Measurements from ENCODE around the gene EXOC6B. TPM values are rescaled to one million over a fixed set of nuclear protein-coding genes. Genes with fewer than 3 reads are reported as not detected.

EXOC6B gene
- total RNA-seq, 2 experiments from 2014 or later = 6.8 to 7.6 TPM

DNA sequence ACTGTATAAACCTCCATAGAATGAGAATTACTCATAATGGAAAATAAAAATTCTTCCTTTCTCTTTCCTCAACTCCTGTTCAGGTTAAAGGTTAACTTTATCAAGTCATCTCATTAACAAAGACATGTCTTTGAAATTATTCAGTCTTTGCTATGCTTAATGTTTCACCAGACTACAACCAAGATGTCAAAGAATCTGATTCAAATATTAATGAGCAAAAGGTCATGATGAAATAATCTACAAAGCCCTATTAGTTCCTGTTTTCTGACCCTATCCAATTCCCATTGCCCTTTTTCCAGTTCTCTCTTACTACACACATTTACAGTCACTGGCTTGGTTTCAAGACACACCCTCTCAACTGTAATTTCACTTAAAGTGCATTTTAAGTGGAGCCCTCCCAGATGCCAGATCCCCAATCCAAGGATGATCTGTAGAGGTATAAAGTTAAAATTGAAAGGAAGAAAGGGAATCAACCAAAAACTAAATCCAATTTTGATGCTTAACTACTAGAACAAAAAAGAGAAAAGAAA, 431.2 kb downstream of the EXOC6B start:
- Mint-ChIP-seq H3K9me3 (peaks cover 19% of the 10 kb centered on the region), H3K4me3 (no peak overlapping the region), H3K4me1 (no peaks in the 10 kb centered on the region), H3K27me3 (no peaks in the 10 kb centered on the region), H3K27ac (no peak overlapping the region), H3K36me3 (peaks cover 14% of the 10 kb centered on the region)
- DNase-seq = no peak

DNA sequence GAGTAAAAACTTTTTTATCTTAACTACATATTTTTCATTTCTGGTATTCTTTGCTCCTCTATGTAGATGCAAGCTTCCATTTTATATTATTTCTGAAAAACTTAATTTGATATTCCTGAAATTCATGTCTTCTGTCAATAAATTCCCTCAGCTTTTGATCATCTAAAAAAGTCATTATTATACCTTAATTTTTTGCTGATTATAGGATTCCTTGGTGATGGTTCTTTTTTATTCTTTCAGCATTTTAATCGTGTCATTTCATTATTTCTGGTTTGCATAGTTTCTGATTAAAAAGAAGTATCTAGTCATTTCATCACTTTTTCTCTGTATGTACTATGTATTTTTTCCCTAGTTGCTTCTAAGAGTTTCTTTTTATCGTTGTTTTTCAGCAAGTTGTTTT, 436.4 kb downstream of the EXOC6B start:
- Mint-ChIP-seq H3K4me1 (no peaks in the 10 kb centered on the region), H3K36me3 (peaks cover 10% of the 10 kb centered on the region), H3K4me3 (no peak overlapping the region), H3K27me3 (no peaks in the 10 kb centered on the region), H3K9me3 (peaks cover 25% of the 10 kb centered on the region), H3K27ac (no peak overlapping the region)
- DNase-seq = no peak

DNA sequence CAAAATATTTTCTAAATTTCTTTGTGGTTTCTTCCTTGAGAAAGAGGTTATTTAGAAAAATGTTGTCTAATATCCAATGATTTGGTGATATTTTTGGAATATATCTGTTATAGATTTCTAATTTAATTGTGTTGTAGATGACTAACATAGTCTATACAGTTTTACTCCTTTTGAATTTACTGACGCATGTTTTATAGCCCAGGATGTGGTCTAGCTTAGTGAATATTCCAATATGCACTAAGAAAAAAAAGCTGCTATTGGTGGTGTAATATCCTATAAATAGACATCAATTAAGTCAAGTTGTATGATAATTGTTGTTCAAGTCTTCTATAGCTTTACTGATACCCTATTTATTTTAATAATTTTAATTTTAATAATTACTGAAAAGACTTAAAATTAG, 437.6 kb downstream of the EXOC6B start:
- no peak overlapping the region for H3K4me3 Mint-ChIP-seq
- DNase-seq = no peak
- no peaks in the 10 kb centered on the region for H3K4me1 Mint-ChIP-seq
- H3K27ac Mint-ChIP-seq = no peak overlapping the region
- peaks cover 14% of the 10 kb centered on the region for H3K36me3 Mint-ChIP-seq
- H3K27me3 Mint-ChIP-seq = no peaks in the 10 kb centered on the region
- H3K9me3 Mint-ChIP-seq = peaks cover 30% of the 10 kb centered on the region

DNA sequence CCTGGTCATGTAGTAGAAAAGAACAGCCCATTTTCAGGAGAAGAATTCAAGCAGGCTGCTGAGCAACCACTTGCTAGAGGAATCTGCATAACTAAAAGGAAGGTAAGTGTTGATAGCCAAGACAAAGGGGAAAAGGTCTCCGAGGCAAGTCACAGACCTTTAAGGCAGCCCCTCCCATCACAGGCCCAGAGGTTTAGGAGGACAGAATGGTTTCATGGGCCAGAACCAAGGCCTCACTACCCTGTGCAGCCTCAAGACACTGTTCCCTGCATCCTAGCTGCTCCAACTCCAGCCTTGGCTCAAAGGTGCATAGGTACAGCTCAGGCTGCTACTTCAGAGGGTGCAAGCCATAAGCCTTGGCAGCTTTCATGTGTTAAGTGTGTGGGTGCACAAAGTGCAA, 439.5 kb downstream of the EXOC6B start:
- Mint-ChIP-seq H3K27ac (no peak overlapping the region), H3K4me3 (no peak overlapping the region), H3K36me3 (peaks cover 11% of the 10 kb centered on the region), H3K9me3 (peaks cover 23% of the 10 kb centered on the region), H3K27me3 (no peaks in the 10 kb centered on the region), H3K4me1 (no peaks in the 10 kb centered on the region)
- DNase-seq = no peak

DNA sequence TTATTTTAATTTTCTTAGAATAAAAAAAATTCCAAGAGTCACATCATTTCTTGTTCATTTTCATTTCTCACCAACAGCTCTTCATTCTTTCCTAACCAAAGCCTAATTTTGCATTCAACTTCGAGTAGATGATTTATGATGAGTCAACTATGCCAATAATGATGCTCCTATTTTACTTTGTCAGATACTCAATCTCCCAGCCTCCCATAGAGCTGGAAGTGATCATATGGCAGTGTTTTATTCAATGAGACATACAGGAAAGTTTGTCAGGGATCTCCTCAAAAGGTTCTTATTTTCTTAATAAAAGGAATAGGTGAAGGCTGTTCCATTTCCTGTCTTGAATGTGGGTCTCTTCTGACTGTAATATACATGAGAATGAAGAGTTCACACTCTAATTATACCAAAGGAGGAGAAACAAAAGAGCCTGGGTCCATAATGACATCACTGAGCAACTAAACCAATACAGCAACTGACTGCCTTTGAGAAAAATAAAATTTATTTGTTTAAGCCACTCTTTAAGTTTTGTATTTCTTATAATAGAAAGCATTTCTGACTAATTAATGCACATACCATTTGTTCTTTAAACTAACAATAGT, 447.0 kb downstream of the EXOC6B start:
- Mint-ChIP-seq H3K36me3 (peaks cover 30% of the 10 kb centered on the region), H3K4me1 (no peaks in the 10 kb centered on the region), H3K9me3 (peaks cover 14% of the 10 kb centered on the region), H3K27me3 (no peaks in the 10 kb centered on the region), H3K27ac (no peak overlapping the region), H3K4me3 (no peak overlapping the region)
- DNase-seq = no peak

DNA sequence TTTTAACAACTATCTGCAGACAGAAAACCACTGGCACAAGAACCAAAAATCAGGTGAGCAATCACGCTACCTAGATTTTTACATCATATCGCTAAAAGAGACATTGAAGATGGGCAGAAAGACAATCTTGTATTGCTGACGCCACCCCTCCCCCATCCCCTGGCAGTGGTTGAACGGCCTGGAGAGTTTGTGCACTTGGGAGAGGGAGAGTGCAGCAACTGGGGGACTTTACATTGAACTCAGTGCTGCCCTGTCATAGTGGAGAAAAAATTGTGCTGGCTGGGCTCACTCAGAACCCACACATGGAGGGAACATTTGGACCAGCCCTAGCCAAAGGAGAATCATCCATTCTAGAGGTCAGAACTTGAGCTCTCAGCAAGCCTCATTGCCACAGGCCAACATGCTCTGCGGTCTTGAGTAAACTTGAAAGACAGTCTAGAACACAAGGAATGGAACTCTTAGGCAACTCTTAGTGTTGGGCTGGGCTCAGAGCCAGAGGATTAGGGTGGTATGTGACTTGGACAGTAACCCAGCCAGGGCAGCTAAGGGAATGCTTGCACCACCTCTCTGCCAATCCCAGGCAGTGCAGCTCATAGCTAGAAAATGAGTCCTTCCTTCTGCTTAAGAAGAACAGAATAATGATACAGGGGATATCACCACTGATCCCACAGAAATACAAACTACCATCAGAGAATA, 458.2 kb downstream of the EXOC6B start:
- H3K27me3 Mint-ChIP-seq = no peaks in the 10 kb centered on the region
- peaks cover 14% of the 10 kb centered on the region for H3K9me3 Mint-ChIP-seq
- no peak overlapping the region for H3K4me3 Mint-ChIP-seq
- H3K4me1 Mint-ChIP-seq = no peaks in the 10 kb centered on the region
- no peak for DNase-seq
- H3K27ac Mint-ChIP-seq = no peak overlapping the region
- peaks cover 35% of the 10 kb centered on the region for H3K36me3 Mint-ChIP-seq

DNA sequence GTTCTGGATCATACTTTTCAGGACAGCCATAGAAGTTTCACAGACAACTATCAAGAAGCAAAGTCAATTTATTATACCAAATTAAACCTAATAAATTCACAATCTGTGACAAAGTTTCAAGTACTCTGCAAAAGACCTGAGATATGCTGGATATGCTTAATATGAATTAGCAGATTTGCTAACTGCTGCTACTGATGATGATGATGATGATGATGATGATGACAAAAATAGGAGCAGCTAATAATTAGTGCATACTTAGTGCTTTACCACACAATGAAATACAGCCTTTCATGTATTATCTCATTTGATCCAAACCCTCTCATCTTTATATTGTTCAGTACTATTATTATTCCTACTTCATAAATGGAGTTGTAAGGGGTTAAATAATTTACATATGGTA, 462.4 kb downstream of the EXOC6B start:
- Mint-ChIP-seq H3K9me3 (no peaks in the 10 kb centered on the region), H3K27ac (no peak overlapping the region), H3K4me3 (no peak overlapping the region), H3K4me1 (no peaks in the 10 kb centered on the region), H3K36me3 (peaks cover 13% of the 10 kb centered on the region), H3K27me3 (no peaks in the 10 kb centered on the region)
- no peak for DNase-seq

DNA sequence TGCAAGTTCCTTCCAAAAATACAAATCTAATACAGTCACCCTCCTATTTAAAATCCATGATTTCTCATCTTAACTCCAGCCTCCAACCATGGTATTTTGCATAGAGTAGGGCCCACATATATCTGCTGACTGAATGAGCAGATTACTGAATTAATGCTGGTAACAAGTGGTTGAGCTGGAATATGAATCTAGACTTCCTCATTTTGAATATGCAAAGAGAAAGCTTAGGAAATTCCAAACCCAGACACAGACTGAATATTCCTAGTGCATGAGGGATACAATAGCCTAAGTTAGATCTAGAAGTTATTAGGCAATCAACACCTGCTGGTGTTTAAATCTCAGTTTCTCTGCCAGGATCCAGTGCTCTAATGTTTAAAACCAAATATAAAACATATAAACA, 463.1 kb downstream of the EXOC6B start:
- DNase-seq = no peak
- Mint-ChIP-seq H3K4me1 (no peaks in the 10 kb centered on the region), H3K27ac (no peak overlapping the region), H3K4me3 (no peak overlapping the region), H3K36me3 (peaks cover 11% of the 10 kb centered on the region), H3K9me3 (no peaks in the 10 kb centered on the region), H3K27me3 (no peaks in the 10 kb centered on the region)

DNA sequence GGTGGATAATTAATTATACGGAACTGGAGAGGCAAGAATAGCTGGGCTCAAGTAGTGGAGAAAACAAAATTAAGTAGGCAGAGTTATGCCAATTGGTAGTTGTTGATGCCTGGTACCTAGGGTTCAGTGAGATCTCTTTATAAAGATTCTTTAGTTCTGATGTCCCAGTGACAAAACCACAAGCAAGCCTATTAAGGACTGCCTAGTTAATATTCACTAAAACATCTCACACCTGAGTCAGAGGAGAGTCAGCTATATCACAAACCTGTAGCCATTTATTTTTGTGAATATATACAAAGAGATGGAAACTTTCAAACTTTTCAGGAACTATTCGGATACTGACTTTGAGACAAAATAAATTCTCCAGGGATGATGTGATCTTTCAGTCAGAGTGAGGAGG, 464.3 kb downstream of the EXOC6B start:
- Mint-ChIP-seq H3K27ac (no peak overlapping the region), H3K36me3 (peaks cover 12% of the 10 kb centered on the region), H3K27me3 (no peaks in the 10 kb centered on the region), H3K4me1 (no peaks in the 10 kb centered on the region), H3K4me3 (no peak overlapping the region), H3K9me3 (no peaks in the 10 kb centered on the region)
- no peak for DNase-seq

DNA sequence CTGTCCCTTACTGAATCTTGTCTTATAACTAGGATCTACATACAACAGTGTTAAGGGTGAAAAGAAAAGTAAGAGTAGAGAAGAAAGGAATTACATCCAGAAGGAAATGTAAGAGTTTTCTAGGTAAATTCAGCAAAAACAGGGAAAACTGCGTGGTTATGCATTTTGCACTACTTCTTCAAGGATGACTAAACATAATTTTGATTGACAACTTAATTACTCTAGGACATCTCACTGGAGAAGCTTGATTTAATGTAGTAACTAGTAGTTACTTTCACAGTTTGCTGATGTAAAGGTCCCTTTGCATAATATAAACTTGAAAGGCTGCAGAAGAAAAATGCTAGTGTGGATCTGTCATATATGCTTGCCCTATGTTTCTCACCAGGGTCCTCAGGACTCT, 464.8 kb downstream of the EXOC6B start:
- no peaks in the 10 kb centered on the region for H3K4me1 Mint-ChIP-seq
- H3K27me3 Mint-ChIP-seq = no peaks in the 10 kb centered on the region
- H3K36me3 Mint-ChIP-seq = peaks cover 12% of the 10 kb centered on the region

DNA sequence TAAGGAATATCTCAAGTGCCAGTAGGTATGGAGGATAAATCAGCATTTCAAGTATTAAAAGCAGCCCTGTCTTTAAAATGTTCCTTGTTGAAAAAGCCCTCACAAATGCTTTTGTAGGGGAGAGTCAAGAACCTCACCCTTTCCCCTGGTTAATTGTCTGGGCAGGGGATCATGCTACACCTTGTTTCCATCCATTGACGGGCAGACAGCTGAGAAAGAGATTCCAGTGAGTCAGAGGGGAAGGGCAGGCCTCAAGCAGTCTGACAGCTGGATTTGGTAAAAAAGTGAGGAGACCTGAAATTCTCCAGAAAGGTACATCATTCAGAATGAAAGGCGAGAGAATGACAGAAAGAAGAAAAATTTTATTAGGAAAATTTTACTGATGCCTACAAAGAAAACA, 475.0 kb downstream of the EXOC6B start:
- Mint-ChIP-seq H3K4me3 (no peak overlapping the region), H3K27me3 (no peaks in the 10 kb centered on the region), H3K9me3 (no peaks in the 10 kb centered on the region), H3K4me1 (no peaks in the 10 kb centered on the region), H3K27ac (no peak overlapping the region), H3K36me3 (peaks cover 10% of the 10 kb centered on the region)
- no peak for DNase-seq

More for the DNA sequence above, 464.8 kb downstream of the EXOC6B start:
- Mint-ChIP-seq H3K4me3 (no peak overlapping the region), H3K9me3 (no peaks in the 10 kb centered on the region), H3K27ac (no peak overlapping the region)
- DNase-seq = no peak

DNA sequence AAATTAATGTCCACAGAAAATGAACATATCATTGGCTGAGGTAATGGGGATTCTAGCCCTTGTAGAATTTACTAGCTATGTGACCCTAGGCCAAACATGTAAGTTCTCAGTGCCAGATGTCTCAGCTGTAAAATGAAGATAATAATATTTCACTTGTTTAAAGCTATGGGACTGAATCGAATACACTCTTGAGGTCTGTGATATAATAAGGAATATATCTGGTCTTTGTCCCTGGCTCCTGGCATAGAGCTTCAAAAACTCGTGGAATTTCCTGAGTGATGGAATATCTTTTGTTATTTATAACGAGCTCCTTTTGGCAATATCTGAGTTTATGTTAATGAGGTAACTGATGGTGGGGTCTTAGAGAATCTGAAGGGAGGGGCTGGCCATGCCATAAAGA, 476.8 kb downstream of the EXOC6B start:
- H3K4me1 Mint-ChIP-seq = no peaks in the 10 kb centered on the region

DNA sequence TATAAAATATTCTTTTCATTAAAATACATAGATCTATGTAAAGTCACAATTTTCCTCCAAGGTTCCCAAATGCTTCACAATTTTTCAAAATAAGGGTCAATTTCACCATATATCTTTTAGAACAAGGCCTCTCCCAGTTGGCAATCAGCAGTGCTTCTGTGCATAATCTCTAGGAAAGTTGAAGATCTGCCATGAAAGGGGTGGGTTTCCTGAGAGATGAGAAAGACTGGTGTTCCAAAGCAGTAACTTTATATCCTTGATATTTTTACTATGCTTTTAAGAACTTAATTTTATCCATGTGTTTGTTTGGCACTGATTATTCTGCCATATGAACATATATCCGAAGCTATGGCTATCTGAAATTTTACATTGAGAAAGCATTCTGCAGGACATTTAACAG, 478.8 kb downstream of the EXOC6B start:
- Mint-ChIP-seq H3K4me3 (no peak overlapping the region), H3K36me3 (peaks cover 22% of the 10 kb centered on the region), H3K27ac (no peak overlapping the region), H3K27me3 (no peaks in the 10 kb centered on the region), H3K9me3 (peaks cover 13% of the 10 kb centered on the region), H3K4me1 (no peaks in the 10 kb centered on the region)
- no peak for DNase-seq

More for the DNA sequence above, 476.8 kb downstream of the EXOC6B start:
- Mint-ChIP-seq H3K4me3 (no peak overlapping the region), H3K9me3 (peaks cover 11% of the 10 kb centered on the region), H3K27me3 (no peaks in the 10 kb centered on the region), H3K27ac (no peak overlapping the region), H3K36me3 (peaks cover 21% of the 10 kb centered on the region)
- DNase-seq = no peak

DNA sequence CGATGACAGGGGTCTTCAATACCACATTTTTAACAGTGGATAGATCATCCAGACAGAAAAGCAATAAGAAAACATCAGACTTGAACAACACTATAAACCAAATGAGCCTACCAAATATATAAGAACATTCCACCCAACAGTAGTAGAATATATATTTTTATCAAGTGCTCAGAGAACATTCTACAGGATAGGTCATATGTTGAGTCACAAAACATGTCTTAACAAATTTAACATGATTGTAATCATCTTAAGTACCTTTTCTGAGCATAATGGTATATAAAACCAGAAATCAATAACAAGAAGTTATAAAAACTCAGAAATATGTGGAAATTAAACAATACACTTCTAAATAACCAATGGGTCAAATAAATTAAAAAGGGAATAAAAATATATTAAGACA, 484.2 kb downstream of the EXOC6B start:
- H3K9me3 Mint-ChIP-seq = peaks cover 13% of the 10 kb centered on the region
- no peaks in the 10 kb centered on the region for H3K27me3 Mint-ChIP-seq
- H3K36me3 Mint-ChIP-seq = peaks cover 20% of the 10 kb centered on the region
- no peak overlapping the region for H3K4me3 Mint-ChIP-seq
- H3K4me1 Mint-ChIP-seq = no peaks in the 10 kb centered on the region
- no peak for DNase-seq
- no peak overlapping the region for H3K27ac Mint-ChIP-seq

DNA sequence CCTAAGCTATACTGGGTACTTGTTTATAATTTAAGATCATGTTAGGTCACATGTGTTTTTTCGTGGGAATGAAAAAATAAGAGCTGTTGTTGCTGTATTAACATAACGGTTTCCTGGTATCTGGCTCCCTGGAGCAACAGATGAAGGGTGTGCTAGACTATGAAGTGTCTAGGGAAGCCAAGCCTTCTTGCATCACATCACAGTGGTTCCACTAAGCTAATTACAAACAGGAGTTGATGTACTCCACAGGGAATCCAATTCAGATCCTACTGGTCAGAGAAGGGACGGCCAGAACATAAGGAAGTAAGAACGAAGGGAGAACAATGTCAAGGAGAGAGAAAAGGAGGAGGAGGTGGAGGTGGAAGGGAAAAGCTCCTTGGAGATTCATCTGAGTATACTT, 485.2 kb downstream of the EXOC6B start:
- H3K9me3 Mint-ChIP-seq = peaks cover 13% of the 10 kb centered on the region
- DNase-seq = no peak
- no peaks in the 10 kb centered on the region for H3K4me1 Mint-ChIP-seq

DNA sequence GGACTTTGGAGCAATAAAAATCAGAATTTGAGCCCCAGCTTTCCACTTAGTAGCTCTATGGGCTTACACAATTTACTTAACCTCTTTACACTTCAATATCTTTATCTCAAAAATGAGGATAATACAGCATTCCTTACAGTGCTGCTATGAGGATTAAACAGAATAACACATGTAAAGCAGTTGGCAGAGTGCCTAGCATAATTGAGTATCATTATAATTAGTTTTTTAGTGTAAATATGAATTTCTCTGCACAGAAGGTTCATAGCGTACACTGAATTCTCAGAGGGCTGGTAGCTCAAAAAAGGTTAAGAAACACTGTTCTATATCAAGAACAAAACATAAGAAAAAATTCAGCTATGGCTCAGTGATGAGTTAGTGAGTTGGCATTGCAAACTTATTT, 487.8 kb downstream of the EXOC6B start:
- no peak overlapping the region for H3K4me3 Mint-ChIP-seq
- H3K36me3 Mint-ChIP-seq = peaks cover 2% of the 10 kb centered on the region
- no peaks in the 10 kb centered on the region for H3K4me1 Mint-ChIP-seq
- DNase-seq = no peak
- H3K27ac Mint-ChIP-seq = no peak overlapping the region
- H3K27me3 Mint-ChIP-seq = no peaks in the 10 kb centered on the region
- H3K9me3 Mint-ChIP-seq = no peaks in the 10 kb centered on the region

More for the DNA sequence above, 485.2 kb downstream of the EXOC6B start:
- Mint-ChIP-seq H3K27ac (no peak overlapping the region), H3K27me3 (no peaks in the 10 kb centered on the region), H3K4me3 (no peak overlapping the region), H3K36me3 (peaks cover 19% of the 10 kb centered on the region)

Measured in activated naive CD8-positive, alpha-beta T cell treated with anti-CD3 and anti-CD28 coated beads for 36 hours (primary cell).